Upper lobe of left lung (tissue), 4 donors: ENCODE results near the gene PIAS4.

ENCODE experiments used
- EP300 ChIP-seq, 4 donors: sonication (generic); formaldehyde crosslinking; IDR thresholded peaks; one replicate each; pipeline ENCODE4 v1.5.1; 2017; ENCODE audit warnings: antibody characterized with exemption in 4 of 4, control low read depth in 2 of 4
- POLR2A ChIP-seq, 4 donors: fragments of 450-650 bp; IDR thresholded peaks; one replicate each; pipeline ENCODE4 v1.5.1; 2016 to 2017; ENCODE audit warnings: antibody characterized with exemption in 4 of 4, mild to moderate bottlenecking in 2 of 4
- POLR2AphosphoS5 ChIP-seq, 2 donors: sonication (generic); formaldehyde crosslinking; IDR thresholded peaks; one replicate each; pipeline ENCODE4 v1.5.1; 2017; ENCODE audit warnings: antibody characterized with exemption in 2 of 2
- TF ChIP-seq, protein P1 (sequence below), 6 experiments: fragments of 450-650 bp in 4 of 6; fragments of 200-600 bp in 2 of 6; sonication (generic) in 2 of 6; IDR thresholded peaks; one replicate each; pipeline ENCODE4 v1.5.1; 2016 to 2019; ENCODE audit warnings: antibody characterized with exemption in 6 of 6

DNA sequence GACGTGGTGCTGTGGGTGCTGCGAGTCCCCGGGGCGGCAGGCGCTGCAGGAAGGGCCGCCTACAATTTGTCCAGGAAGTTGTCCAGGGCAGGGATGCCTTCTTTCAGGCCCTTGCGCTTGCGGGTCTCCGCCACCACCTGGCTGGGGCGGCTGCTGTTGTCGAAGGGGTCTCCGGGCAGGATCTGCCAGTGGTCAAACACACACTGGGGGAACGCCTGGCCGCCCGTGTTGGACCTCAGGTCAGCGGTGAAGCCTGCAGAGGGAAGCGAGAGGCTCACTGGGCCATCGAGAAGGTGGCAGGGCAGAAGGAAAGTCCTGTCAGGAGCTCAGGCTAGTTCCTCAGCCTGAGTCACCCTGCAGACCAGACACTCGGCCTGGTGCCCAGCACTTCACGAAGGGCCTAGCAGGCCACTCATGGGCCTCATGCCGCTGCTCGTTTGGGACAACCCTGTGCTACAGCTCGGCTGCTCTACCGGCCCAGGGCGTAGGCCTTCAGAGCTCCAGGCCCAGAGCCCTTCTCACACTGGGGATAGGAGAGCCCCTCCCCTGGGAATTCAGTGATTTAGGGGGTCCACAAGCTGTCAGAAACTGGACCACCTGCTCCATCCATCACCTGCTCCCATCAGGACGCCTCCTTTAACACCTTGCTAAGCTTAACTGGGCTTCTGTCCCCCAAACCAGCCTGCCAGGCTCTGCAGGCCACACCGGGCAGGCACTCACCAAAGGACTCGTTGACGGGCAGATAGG, 30.9 kb upstream of the PIAS4 start:
- TF ChIP-seq, protein P1, sequence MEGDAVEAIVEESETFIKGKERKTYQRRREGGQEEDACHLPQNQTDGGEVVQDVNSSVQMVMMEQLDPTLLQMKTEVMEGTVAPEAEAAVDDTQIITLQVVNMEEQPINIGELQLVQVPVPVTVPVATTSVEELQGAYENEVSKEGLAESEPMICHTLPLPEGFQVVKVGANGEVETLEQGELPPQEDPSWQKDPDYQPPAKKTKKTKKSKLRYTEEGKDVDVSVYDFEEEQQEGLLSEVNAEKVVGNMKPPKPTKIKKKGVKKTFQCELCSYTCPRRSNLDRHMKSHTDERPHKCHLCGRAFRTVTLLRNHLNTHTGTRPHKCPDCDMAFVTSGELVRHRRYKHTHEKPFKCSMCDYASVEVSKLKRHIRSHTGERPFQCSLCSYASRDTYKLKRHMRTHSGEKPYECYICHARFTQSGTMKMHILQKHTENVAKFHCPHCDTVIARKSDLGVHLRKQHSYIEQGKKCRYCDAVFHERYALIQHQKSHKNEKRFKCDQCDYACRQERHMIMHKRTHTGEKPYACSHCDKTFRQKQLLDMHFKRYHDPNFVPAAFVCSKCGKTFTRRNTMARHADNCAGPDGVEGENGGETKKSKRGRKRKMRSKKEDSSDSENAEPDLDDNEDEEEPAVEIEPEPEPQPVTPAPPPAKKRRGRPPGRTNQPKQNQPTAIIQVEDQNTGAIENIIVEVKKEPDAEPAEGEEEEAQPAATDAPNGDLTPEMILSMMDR (IDR thresholded peaks at IDR 0.05): no peak
- TF ChIP-seq POLR2AphosphoS5 (IDR thresholded peaks at IDR 0.05) (no peak), EP300 (IDR thresholded peaks at IDR 0.05) (no peak), POLR2A (IDR thresholded peaks at IDR 0.05) (no peak)
